ENCODE measurements around the gene ELAVL4. TPM values are rescaled to one million over a fixed set of nuclear protein-coding genes. Genes with fewer than 3 reads are reported as not detected.
"Not testable (repeated sequence)": the region's sequence is repeated elsewhere in the genome, so short reads cannot be mapped to it uniquely, and the experiment has no call there.

ELAVL4 gene
- total RNA-seq, 1 experiment from 2014 or later: not detected

GRCh38 chr1:50123071-50123470 lies 14.4 kb downstream of the ELAVL4 start:
- DNase-seq (ENCODE audit: low read depth): no peak

DNA sequence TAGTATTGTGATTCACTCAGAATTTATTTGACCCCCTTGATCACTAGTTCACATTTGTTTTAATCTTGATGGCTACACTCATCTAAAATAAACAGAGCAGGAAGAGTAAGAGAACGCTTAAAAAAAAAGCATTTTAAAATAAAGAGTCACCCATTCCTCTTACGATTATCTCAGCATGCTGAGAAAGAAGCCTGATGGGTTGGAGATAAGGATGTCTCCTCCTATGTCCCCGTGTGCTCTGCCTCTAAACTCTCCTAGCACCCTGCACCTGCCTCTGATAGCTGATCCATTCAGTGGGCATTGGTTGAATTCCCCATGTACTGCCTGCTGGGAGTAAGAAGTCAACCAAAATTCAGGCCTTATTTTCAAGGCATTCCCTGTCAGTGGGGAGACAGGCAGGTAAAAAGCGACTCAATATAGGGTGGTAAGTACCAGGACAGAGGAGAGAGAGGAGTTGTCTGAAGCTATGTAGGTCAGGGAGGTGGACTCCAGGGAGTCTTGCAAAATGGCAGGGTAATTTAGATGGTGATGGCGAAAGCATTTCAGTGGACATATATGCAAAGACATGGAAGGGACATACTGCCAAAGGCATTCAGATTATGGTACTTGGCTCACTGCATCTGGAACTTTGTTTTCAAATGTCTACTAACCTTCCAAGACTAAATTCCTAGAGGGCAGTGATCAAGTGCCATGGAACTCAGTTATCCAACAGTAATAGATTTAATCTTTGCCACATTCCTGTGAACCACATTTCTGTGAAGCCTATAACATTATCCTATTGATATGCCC lies 18.4 kb downstream of the ELAVL4 start:
- DNase-seq (ENCODE audit: low read depth): peak; percentile 1

DNA sequence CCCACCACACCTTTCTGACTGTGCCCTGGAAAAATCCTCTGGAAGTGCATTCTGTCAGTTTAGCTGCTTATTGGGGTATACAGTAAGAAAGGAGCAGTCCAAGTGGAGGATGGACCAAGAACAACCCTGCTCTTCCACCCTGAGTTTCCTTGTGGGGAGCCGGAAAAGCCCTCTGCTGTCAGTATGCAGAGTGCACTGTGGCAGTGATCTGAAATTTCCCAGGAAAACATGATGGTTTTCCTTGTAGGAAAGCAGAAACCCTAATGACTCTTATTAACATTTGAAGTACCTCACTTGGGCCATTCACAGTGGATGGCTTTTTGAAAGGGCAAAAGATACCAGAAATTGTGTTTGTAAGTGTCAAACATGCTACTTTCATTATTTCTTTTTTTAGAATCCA lies 20.5 kb downstream of the ELAVL4 start:
- DNase-seq (ENCODE audit: low read depth): no peak

DNA sequence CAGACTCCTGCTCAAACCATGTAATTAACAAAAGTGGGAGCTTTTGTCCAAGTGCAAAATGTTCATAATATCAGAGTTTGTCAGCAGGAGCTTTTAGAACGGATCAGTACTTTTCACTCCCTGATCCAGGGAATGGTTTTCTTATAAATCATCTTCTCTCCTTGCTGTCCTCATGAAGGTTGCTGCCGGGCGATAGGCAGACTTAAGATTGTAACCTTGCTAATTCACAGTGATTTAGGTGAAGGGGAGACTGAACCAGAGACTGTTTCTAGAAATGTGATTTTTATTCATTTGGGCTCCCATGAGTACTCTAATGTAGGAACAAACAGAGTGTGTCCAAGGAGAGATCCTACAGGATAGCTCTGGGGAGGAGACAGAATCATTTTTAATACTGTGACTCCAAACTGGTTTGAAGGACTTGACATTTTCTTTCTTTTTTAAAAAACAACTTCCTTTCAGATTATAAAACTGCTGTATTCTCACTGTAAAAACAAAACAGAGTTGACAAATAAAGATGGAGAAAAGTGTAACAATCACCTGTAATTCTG lies 23.7 kb downstream of the ELAVL4 start:
- no peak for DNase-seq (ENCODE audit: low read depth)

- no peak for DNase-seq (ENCODE audit: low read depth)
Observed at GRCh38 chr1:50135716-50136115, 27.0 kb downstream of the ELAVL4 start.

GRCh38 chr1:50139339-50140181 lies 30.8 kb downstream of the ELAVL4 start:
- no peak for DNase-seq (ENCODE audit: low read depth)

GRCh38 chr1:50140182-50140447 lies 31.4 kb downstream of the ELAVL4 start:
- no peak for DNase-seq (ENCODE audit: low read depth)

GRCh38 chr1:50147191-50147850 lies 38.6 kb downstream of the ELAVL4 start:
- no peak for DNase-seq (ENCODE audit: low read depth)

DNA sequence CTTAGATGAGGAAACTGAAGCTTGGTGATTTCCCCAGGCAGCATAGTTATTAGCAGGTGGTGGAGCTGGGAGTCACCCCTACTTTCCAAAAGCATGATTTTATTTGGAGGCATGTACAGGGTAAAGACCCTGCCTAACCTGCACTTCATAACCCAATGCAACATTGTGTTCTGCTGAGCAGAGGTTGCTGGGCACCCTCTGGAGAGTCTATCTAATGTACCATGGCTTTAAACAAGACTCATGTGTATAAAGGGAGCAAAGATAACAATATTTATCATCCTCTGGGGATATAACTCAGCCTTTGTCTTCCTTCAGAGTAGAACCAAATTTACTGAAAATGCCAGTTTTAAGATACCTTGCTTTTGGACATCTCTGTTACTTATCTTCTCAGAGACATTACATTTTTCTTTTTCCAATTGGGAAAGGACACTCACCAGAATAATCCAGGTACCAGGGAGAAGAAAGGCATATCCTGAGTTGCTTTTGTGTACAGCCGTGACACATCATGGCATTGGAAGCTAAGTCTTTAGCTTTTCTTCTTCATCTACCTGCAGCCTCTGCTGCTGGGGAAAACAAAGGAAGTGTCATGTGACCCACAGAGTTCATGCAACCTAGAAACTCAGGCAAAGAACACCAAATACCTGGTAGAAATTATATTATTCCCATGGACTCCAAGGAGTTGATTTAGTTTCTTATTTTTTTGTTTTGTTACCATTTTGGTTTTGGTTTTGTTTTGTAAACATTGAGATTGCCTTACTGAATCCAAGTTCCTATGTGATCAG lies 39.6 kb downstream of the ELAVL4 start:
- no peak for DNase-seq (ENCODE audit: low read depth)

- DNase-seq (ENCODE audit: low read depth): no peak
Observed at GRCh38 chr1:50152236-50152635, 43.5 kb downstream of the ELAVL4 start.

- DNase-seq (ENCODE audit: low read depth): no peak
Observed at GRCh38 chr1:50155541-50155940, 46.8 kb downstream of the ELAVL4 start.

DNA sequence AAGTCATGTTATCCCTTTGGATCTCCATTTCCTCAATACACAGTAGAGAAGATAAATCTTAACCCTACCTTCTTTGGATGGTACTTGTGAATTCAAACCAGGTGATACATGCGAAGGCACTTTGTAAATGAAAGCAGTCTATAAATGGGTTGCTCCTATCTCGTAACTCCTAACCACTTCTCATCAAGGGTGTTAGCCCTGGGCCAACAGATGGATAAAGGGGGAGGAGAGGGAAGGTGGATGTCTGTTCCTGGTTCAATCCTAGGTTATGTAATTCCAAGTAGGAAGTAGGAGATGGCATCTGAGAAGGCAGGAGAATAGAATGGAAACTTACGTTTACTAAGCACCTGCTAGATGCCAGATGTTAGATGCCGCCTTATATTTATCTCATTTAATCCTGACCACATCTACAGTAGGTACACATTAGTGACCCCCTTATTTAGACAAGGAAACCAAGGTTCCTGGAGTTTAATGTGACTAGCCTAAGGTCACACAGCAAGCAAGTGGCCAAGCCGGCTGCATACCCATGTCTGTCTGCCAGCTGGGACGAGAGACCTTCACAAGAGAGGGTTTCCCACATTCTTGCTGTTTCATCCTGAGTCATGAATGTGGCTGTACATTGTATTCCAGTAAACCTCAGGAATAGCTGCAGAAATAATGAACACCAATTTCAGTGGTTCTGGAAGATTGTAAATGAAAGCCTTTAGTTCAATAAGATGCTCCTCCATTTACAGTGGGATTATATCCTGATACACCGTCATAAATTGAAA lies 47.7 kb downstream of the ELAVL4 start:
- peak; percentile 2 for DNase-seq (ENCODE audit: low read depth)

DNA sequence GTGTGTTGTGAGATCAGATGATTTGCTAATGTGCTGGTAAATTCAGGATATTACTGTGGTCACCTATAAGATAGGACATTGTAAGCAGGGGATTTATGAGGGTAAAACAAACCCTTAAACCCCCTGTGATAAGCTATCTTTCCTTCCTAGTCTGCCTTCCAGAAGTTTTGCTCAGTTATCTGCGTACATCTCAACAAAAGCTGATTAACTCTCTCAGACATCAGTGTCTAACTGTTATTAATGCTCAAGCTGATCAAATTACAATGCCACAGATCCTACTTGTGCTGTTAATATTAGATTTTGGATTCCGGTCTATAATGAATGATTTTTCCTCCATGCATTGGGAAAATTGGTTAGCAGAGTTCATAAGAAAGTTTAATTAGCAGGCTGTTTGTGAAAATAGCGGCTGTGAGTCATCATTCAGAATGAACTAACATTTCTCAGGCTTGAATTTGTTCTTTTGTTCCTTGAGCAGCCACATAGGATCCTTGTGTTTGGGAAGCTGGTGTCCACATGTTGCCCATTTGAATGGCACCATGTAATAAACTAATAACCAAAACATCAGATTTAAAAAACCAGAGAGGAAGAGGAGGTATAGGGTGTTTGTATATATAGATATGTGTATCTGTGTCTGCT lies 48.7 kb downstream of the ELAVL4 start:
- no peak for DNase-seq (ENCODE audit: low read depth)

DNA sequence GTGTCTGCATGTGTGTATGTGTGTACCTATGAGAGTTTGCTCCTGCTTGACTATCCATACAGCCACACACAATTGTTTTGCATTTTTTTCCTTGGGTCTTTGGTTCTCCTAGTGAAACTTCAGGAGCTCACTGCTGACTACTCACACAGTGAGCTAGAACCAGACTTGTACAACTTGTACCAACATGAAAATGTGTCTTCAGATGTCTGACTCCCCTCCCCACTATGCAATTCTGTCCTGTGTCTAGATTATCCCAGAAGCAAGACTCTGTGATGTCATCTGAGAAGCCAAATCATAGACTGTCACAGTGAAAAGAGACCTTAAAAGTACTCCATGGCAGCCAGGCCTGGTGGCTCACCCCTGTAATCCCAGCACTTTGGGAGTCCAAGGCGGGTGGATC lies 49.7 kb downstream of the ELAVL4 start:
- no peak for DNase-seq (ENCODE audit: low read depth)

DNA sequence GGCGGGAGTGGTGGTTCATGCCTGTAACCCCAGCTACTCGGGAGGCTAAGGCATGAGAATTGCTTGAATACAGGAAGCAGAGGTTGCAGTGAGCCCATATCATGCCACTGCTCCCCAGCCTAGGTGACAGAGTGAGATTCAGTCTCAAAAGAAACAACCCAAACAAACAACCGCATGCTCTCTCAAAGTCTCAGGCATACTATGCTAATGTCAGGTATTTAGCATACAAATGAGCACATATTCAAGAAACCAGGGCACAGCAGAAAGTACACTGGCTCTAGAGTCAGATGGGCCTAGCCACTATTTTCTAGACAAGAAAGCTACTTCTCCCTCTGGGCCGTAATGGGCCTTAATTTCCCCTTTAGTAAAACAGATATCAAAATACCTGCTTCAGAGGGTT lies 55.0 kb downstream of the ELAVL4 start:
- DNase-seq (ENCODE audit: low read depth): no peak

DNA sequence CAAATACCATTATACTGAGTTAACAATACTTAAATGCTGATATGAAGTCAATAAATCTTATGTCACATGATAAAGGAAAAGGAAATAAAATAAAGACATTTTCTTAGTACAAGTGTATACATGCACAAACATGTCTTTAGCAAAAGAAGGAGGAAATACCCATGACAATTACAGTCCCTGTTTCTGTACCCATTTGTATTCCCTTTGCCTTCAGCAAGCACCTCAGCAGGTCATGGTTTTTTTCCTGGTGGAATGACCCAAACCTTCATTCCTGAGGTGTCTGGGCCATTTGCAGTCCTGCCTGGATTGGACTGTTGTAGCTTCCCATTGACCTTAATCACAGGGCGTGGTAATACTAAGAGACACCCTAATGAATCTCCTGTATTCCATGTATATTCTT lies 57.6 kb downstream of the ELAVL4 start:
- not testable (repeated sequence) for DNase-seq (ENCODE audit: low read depth)

- DNase-seq (ENCODE audit: low read depth): no peak
Observed at GRCh38 chr1:50172299-50172698, 63.6 kb downstream of the ELAVL4 start.

DNA sequence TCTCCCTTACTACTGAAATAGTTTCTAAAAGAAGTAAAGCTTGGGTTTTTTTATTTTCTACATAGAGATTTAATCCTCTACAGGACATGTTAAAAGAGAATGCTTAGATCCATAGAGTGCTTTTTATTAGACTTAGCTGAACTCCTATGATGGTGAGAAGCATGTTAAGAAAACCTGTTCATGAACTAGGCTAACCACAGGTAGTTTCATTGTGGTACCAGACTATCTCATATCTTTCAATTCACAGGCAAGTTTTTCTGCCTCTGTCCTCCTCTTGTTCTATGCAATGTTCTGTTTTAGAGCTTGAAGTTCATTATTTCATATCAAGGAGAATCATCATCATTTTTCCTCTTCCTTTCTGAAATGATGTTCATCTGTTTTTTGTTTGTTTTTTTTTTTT lies 65.4 kb downstream of the ELAVL4 start:
- DNase-seq (ENCODE audit: low read depth): no peak

- DNase-seq (ENCODE audit: low read depth): no peak
Observed at GRCh38 chr1:50175719-50176639, 67.3 kb downstream of the ELAVL4 start.
